GM18498 (cell line): ENCODE results near the gene IGFBP7.
A peak's percentile ranks its signal among the peaks of the same experiment; 100 is the strongest.

Source experiments
- ATAC-seq: cut with Tn5 transposase; IDR thresholded peaks from one replicate; pipeline ENCODE4 v1.9.1; 2021; ENCODE audit warnings: mild to moderate bottlenecking, moderate library complexity; ENCODE audit not compliant: unreplicated experiment

Gene IGFBP7

GRCh38 chr4:57131849-57132742 is 21.9 kb upstream of the IGFBP7 start:
- no peak for ATAC-seq

GRCh38 chr4:57129477-57129876 is 19.3 kb upstream of the IGFBP7 start:
- no peak for ATAC-seq

- ATAC-seq = no peak
Observed at GRCh38 chr4:57127361-57127760, 17.2 kb upstream of the IGFBP7 start.

GRCh38 chr4:57125996-57126395 is 15.8 kb upstream of the IGFBP7 start:
- ATAC-seq = no peak

GRCh38 chr4:57124145-57124544 is 14.0 kb upstream of the IGFBP7 start:
- no peak for ATAC-seq

- ATAC-seq = no peak
Observed at GRCh38 chr4:57122959-57123358, 12.8 kb upstream of the IGFBP7 start.

- ATAC-seq = no peak
Observed at GRCh38 chr4:57119054-57119651, 9.0 kb upstream of the IGFBP7 start.

GRCh38 chr4:57117491-57117890 is 7.3 kb upstream of the IGFBP7 start:
- ATAC-seq = no peak

GRCh38 chr4:57116245-57116644 is 6.1 kb upstream of the IGFBP7 start:
- ATAC-seq = no peak

GRCh38 chr4:57114973-57115372 is 4.8 kb upstream of the IGFBP7 start:
- ATAC-seq = no peak

GRCh38 chr4:57113870-57114269 is 3.7 kb upstream of the IGFBP7 start:
- ATAC-seq = no peak

- ATAC-seq = peak; percentile 59
Observed at GRCh38 chr4:57110640-57111511, 691 bp upstream of the IGFBP7 start.

- no peak for ATAC-seq
Observed at GRCh38 chr4:57109411-57109846, 756 bp downstream of the IGFBP7 start.

- ATAC-seq = no peak
Observed at GRCh38 chr4:57106181-57106580, 4.0 kb downstream of the IGFBP7 start.

GRCh38 chr4:57104706-57105560 is 5.3 kb downstream of the IGFBP7 start:
- ATAC-seq = no peak

GRCh38 chr4:57103051-57103450 is 7.1 kb downstream of the IGFBP7 start:
- ATAC-seq = no peak

- no peak for ATAC-seq
Observed at GRCh38 chr4:57102050-57102624, 8.0 kb downstream of the IGFBP7 start.

GRCh38 chr4:57100979-57101651 is 9.1 kb downstream of the IGFBP7 start:
- no peak for ATAC-seq

GRCh38 chr4:57099363-57099762 is 10.8 kb downstream of the IGFBP7 start:
- ATAC-seq = no peak

GRCh38 chr4:57098941-57099340 is 11.2 kb downstream of the IGFBP7 start:
- no peak for ATAC-seq
